Ectodermal cell (in vitro differentiated cells): ENCODE data around the gene SREK1. TPM values are rescaled to one million over a fixed set of nuclear protein-coding genes. Genes with fewer than 3 reads are reported as not detected.
"Not testable (repeated sequence)": the region's sequence is repeated elsewhere in the genome, so short reads cannot be mapped to it uniquely, and the experiment has no call there.

ENCODE experiments used
- H3K27ac ChIP-seq: 2 replicates; pipeline ENCODE4 v1.7.0; 2013; ENCODE audit warnings: mild to moderate bottlenecking, low read depth, low read length; ENCODE audit not compliant: insufficient read depth, poor library complexity, severe bottlenecking
- H3K27me3 ChIP-seq: 2 replicates; pipeline ENCODE4 v1.7.0; 2013; ENCODE audit warnings: mild to moderate bottlenecking, low read length; ENCODE audit not compliant: insufficient read depth, control insufficient read depth, poor library complexity, severe bottlenecking
- H3K36me3 ChIP-seq: one replicate; pipeline ENCODE4 v1.7.0; 2013; ENCODE audit warnings: low read length; ENCODE audit not compliant: control insufficient read depth, insufficient read depth
- H3K4me1 ChIP-seq: one replicate; pipeline ENCODE4 v1.7.0; 2013; ENCODE audit warnings: low read length; ENCODE audit not compliant: control insufficient read depth, insufficient read depth
- H3K4me3 ChIP-seq: 2 replicates; pipeline ENCODE4 v1.7.0; 2013; ENCODE audit warnings: low read depth, low read length, control low read depth; ENCODE audit not compliant: insufficient read depth
- H3K9me3 ChIP-seq: 2 replicates; pipeline ENCODE4 v1.7.0; 2013; ENCODE audit warnings: mild to moderate bottlenecking, low read length, moderate library complexity; ENCODE audit not compliant: control insufficient read depth
- WGBS, 2 experiments: methylation state at CpG; one replicate each; pipeline ENCODE4 v1.1.7; 2013; ENCODE audit warnings: missing lambda C conversion rate in 2 of 2; 5-methylcytosine and 5-hydroxymethylcytosine counted together
- polyA plus RNA-seq, 4 experiments: library from polyadenylated mRNA; stranded (reverse); fragments of 50-300 nt; gene quantifications; one replicate each; pipeline ENCODE4 v1.2.3, GENCODE V29; 2013

Gene SREK1
- 66.6 TPM for polyA plus RNA-seq (2013, experiment 1 of 4)
- polyA plus RNA-seq (2013, experiment 2 of 4) = 71.6 TPM
- polyA plus RNA-seq (2013, experiment 3 of 4) = 56.7 TPM
- polyA plus RNA-seq (2013, experiment 4 of 4) = 67.6 TPM

DNA sequence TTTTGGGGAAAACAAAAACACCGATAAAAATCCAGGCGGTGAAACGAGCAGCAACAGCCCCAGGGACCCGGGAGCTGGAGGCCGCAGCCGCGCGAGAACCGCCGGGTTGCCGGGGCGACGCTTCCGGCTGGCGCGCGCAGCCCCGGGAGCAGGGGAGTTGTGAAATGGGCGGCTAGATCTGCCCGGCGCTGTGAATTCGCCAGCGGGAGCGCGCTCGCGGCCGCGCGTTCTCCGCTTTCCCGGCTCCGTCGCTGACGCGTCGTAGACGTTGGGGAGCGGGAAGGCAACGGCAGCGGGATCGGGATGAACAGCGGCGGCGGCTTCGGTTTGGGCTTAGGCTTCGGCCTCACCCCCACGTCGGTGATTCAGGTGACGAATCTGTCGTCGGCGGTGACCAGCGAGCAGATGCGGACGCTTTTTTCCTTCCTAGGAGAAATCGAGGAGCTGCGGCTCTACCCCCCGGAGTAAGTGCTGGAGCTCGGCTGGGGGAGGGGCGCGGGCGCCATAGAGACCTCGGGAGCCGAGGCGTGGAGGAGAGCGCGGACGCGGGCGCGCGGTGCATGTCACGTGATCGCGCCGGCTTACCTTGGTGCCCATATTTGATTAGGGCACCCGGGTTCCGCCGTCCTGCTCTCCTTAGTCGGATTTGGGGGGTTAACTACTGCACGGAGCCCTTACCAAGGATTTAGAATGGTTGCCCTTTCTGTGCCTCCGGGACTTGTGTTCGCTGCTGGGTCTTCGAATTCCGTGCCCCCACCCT, at the start of gene SREK1:
Gene SREK1 (plus strand): TSS at position 227 of the 760 bp plus-strand sequence. CDS start 77 bp downstream, at position 304.
- H3K36me3 ChIP-seq = no peaks in the 10 kb centered on the region
- H3K27me3 ChIP-seq = no peaks in the 10 kb centered on the region
- peak within 1 kb of the TSS; percentile 83 for H3K4me3 ChIP-seq
- H3K9me3 ChIP-seq = no peaks in the 10 kb centered on the region
- WGBS, 2 experiments = 0% methylated on average over 86 of the region's 86 CpGs
- peaks cover 4% of the 10 kb centered on the region for H3K4me1 ChIP-seq
- peak within 1 kb of the TSS; percentile 98 for H3K27ac ChIP-seq

- no peaks in the 10 kb centered on the region for H3K4me1 ChIP-seq
- H3K9me3 ChIP-seq = peaks cover 6% of the 10 kb centered on the region
- H3K36me3 ChIP-seq = no peaks in the 10 kb centered on the region
- no peaks in the 10 kb centered on the region for H3K27me3 ChIP-seq
- H3K27ac ChIP-seq = no peak overlapping the region
- WGBS, 2 experiments = 96% methylated on average over 2 of the region's 2 CpGs
- no peak overlapping the region for H3K4me3 ChIP-seq
Observed at GRCh38 chr5:66100851-66101250, 43.2 kb upstream of the SREK1 start.

- no peak overlapping the region for H3K4me3 ChIP-seq
- no peak overlapping the region for H3K27ac ChIP-seq
- no peaks in the 10 kb centered on the region for H3K9me3 ChIP-seq
- no peaks in the 10 kb centered on the region for H3K4me1 ChIP-seq
- H3K36me3 ChIP-seq = no peaks in the 10 kb centered on the region
- H3K27me3 ChIP-seq = no peaks in the 10 kb centered on the region
- 84 to 91% methylated on average over 2 of the region's 2 CpGs for WGBS, 2 experiments
Observed at GRCh38 chr5:66113160-66113559, 30.9 kb upstream of the SREK1 start.

DNA sequence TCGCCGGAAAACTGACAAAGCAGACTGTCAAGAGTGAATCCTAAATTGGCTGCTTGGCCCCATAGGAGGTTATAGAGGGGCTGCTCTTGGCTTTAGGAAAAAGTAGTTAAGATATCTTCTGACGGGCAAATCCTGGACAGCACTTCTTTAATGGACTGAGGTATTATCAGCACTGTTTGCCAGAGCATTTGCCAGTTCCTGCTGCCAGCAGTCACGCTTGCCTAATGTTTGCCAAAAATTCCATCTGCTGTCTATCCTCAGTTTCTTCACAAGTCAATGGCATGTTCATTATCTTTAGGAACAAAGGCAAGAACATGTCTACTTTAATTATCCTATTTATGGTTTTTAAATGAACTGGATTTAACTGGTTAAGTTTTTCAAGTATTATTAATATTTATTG, 25.8 kb upstream of the SREK1 start:
- Histone ChIP-seq H3K27ac (no peak overlapping the region), H3K4me1 (no peaks in the 10 kb centered on the region), H3K9me3 (no peaks in the 10 kb centered on the region), H3K36me3 (no peaks in the 10 kb centered on the region), H3K27me3 (no peaks in the 10 kb centered on the region), H3K4me3 (no peak overlapping the region)
- 90 to 95% methylated on average over 4 of the region's 4 CpGs for WGBS, 2 experiments

DNA sequence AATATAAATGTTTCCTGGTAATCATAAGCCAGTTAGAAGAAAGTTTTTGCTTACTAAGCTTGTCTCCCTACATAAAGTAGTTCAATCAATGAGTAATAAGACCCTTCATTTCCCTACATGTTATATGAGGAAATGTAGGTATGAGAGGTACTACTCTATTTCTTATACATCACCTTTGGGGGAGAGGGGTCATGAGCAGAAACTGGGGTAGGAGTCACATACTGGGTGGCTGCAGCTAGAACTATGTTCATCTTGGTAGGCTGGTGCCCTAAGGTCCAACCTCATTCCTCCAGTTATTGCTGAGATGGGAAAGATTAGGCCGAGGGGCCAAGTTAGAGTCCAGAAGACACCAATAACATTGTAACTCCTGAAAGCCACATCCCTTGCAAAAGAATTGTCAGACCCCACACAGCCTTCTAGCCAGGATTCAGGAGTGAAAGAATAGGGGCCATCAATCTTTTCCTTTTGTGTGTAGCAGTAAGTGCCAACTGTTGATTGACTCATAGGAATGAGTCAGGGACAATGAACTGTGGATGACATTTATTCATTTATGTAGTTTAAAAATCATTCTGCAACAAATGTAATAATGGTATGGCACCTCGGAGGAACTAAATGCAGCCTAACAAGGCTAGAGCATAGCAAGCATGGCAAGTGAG, 21.6 kb upstream of the SREK1 start:
- WGBS, 2 experiments = 94 to 97% methylated on average over 2 of the region's 2 CpGs
- no peaks in the 10 kb centered on the region for H3K9me3 ChIP-seq

GRCh38 chr5:66129144-66129543, 15.0 kb upstream of the SREK1 start:
- Histone ChIP-seq H3K9me3 (no peaks in the 10 kb centered on the region), H3K27me3 (no peaks in the 10 kb centered on the region), H3K4me3 (no peak overlapping the region), H3K4me1 (no peaks in the 10 kb centered on the region), H3K36me3 (no peaks in the 10 kb centered on the region), H3K27ac (no peak overlapping the region)
- WGBS, 2 experiments = 84 to 91% methylated on average over 4 of the region's 4 CpGs

More for the DNA sequence above, 21.6 kb upstream of the SREK1 start:
- Histone ChIP-seq H3K4me1 (no peaks in the 10 kb centered on the region), H3K27ac (no peak overlapping the region), H3K36me3 (no peaks in the 10 kb centered on the region), H3K27me3 (no peaks in the 10 kb centered on the region), H3K4me3 (no peak overlapping the region)

DNA sequence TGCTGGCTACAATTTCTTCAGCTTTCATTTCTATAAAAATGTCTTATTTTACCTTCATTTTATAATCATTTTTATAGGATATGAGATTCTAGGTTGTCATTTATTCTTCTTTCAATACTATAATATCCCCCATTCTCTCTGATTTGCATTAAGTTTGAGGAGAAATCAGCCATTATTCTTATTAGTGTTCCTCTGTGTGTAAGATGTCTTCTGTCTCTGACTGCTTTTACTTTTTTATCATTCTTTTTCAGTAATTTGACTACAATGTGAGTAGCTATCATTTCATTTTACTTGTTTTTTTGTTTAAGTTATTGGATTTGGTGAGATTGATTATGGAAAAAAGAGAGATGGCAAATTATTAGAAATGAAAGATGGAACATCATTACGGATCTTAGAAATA, 13.6 kb upstream of the SREK1 start:
- Histone ChIP-seq H3K27ac (no peak overlapping the region), H3K4me1 (no peaks in the 10 kb centered on the region), H3K36me3 (no peaks in the 10 kb centered on the region), H3K9me3 (no peaks in the 10 kb centered on the region), H3K4me3 (no peak overlapping the region), H3K27me3 (no peaks in the 10 kb centered on the region)
- 78 to 100% methylated on average over 1 of the region's 1 CpG for WGBS, 2 experiments

DNA sequence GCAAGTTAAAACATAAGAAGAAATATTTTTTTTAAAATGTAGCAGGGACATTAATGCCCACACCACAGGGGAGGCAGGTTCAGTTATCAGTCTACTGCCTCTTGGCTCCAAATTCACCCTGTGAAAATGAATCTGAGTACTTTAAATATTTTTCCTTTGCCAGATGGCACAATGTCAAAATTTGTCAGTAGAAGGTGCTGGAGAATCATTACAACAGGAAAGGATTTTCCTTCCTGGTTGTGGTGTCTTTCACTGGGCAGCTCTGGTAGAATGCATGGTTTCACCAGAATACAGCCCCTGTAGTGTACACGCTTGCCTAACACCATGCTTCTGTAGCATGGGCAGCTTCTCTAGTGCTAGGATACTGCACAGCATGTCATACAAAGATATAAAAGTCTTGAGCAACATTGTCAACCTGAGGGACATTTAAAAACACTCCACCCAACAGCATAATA, 9.7 kb upstream of the SREK1 start:
- H3K4me1 ChIP-seq = no peaks in the 10 kb centered on the region

GRCh38 chr5:66136053-66136452, 8.0 kb upstream of the SREK1 start:
- no peaks in the 10 kb centered on the region for H3K36me3 ChIP-seq
- H3K4me3 ChIP-seq = no peak overlapping the region
- H3K27me3 ChIP-seq = no peaks in the 10 kb centered on the region
- H3K9me3 ChIP-seq = no peaks in the 10 kb centered on the region
- no peak overlapping the region for H3K27ac ChIP-seq
- WGBS, 2 experiments = 84% methylated on average over 2 of the region's 2 CpGs; no CpG with 5 or more reads in 1 of the 2 experiments
- no peaks in the 10 kb centered on the region for H3K4me1 ChIP-seq

More for the DNA sequence above, 9.7 kb upstream of the SREK1 start:
- no peak overlapping the region for H3K27ac ChIP-seq
- no peaks in the 10 kb centered on the region for H3K27me3 ChIP-seq
- 84 to 95% methylated on average over 1 of the region's 1 CpG for WGBS, 2 experiments
- no peaks in the 10 kb centered on the region for H3K36me3 ChIP-seq
- no peak overlapping the region for H3K4me3 ChIP-seq
- no peaks in the 10 kb centered on the region for H3K9me3 ChIP-seq

- not testable (repeated sequence) for H3K27ac ChIP-seq, H3K4me1 ChIP-seq, H3K27me3 ChIP-seq, H3K9me3 ChIP-seq, H3K4me3 ChIP-seq, H3K36me3 ChIP-seq
- 94 to 97% methylated on average over 3 of the region's 3 CpGs for WGBS, 2 experiments
Observed at GRCh38 chr5:66136944-66137343, 7.2 kb upstream of the SREK1 start.
